22Rv1 (cell line): ENCODE data around the gene TMTC4.

ENCODE experiments used
- H3K27ac ChIP-seq: fragments of 450-650 bp; 2 replicates; pipeline ENCODE4 v1.5.1; 2017
- ZFX ChIP-seq: fragments of 450-650 bp; IDR thresholded peaks from 2 replicates; pipeline ENCODE4 v1.6.1; 2017; ENCODE audit warnings: antibody characterized with exemption, borderline replicate concordance
- TF ChIP-seq, protein P1 (sequence below): fragments of 450-650 bp; IDR thresholded peaks from 2 replicates; pipeline ENCODE4 v1.5.1; 2017; ENCODE audit warnings: mild to moderate bottlenecking

TMTC4 gene

GRCh38 chr13:100563779-100564178 lies 110.8 kb downstream of the TMTC4 start:
- no peak overlapping the region for H3K27ac ChIP-seq
- no peak for TF ChIP-seq ZFX
- TF ChIP-seq, protein P1, sequence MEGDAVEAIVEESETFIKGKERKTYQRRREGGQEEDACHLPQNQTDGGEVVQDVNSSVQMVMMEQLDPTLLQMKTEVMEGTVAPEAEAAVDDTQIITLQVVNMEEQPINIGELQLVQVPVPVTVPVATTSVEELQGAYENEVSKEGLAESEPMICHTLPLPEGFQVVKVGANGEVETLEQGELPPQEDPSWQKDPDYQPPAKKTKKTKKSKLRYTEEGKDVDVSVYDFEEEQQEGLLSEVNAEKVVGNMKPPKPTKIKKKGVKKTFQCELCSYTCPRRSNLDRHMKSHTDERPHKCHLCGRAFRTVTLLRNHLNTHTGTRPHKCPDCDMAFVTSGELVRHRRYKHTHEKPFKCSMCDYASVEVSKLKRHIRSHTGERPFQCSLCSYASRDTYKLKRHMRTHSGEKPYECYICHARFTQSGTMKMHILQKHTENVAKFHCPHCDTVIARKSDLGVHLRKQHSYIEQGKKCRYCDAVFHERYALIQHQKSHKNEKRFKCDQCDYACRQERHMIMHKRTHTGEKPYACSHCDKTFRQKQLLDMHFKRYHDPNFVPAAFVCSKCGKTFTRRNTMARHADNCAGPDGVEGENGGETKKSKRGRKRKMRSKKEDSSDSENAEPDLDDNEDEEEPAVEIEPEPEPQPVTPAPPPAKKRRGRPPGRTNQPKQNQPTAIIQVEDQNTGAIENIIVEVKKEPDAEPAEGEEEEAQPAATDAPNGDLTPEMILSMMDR, result no peak

GRCh38 chr13:100561599-100562204 lies 112.9 kb downstream of the TMTC4 start:
- no peak for TF ChIP-seq ZFX
- TF ChIP-seq, protein P1, result no peak
- H3K27ac ChIP-seq, result no peak overlapping the region

- H3K27ac ChIP-seq, result no peak overlapping the region
Observed at GRCh38 chr13:100561158-100561499, 113.5 kb downstream of the TMTC4 start.

GRCh38 chr13:100560498-100561157 lies 114.0 kb downstream of the TMTC4 start:
- no peak overlapping the region for H3K27ac ChIP-seq
- TF ChIP-seq, protein P1, result no peak
- no peak for TF ChIP-seq ZFX

More at GRCh38 chr13:100561158-100561499, 113.5 kb downstream of the TMTC4 start:
- TF ChIP-seq, protein P1, result no peak
- no peak for TF ChIP-seq ZFX

- no peak for TF ChIP-seq ZFX
- TF ChIP-seq, protein P1, result no peak
- H3K27ac ChIP-seq, result no peak overlapping the region
Observed at GRCh38 chr13:100559886-100560285, 114.7 kb downstream of the TMTC4 start.
